Caco-2 (cell line): ENCODE measurements around the gene PMEPA1. TPM values are rescaled to one million over a fixed set of nuclear protein-coding genes. Genes with fewer than 3 reads are reported as not detected.

ENCODE experiments used
- BruUV-seq: library from RNA; stranded (reverse); fragments of 400-500 nt; replicated peaks from 2 replicates; lab custom pipeline; 2021; lab: Mats Ljungman, UMichigan
- CTCF ChIA-PET: fragments of 300-600 bp; sonication (Branson Sonifier 250); formaldehyde crosslinking; loops from one replicate; lab custom pipeline; 2022; ENCODE audit warnings: antibody characterized with exemption; lab: Charles Lee
- POLR2A ChIA-PET: fragments of 300-600 bp; sonication (Branson Sonifier 250); formaldehyde crosslinking; loops from one replicate; lab custom pipeline; 2022; ENCODE audit warnings: antibody characterized with exemption; lab: Charles Lee
- DNase-seq, 2 experiments: peaks; one replicate each; pipeline versions ENCODE4 v3.0.0 to v3.0.0-alpha.2; 2020 to 2022
- H3K27me3 ChIP-seq: replicated peaks from 2 replicates; pipeline ENCODE4 v1.6.0; 2011; ENCODE audit warnings: low read length; ENCODE audit not compliant: control insufficient read depth, insufficient read depth
- H3K36me3 ChIP-seq: 2 replicates; pipeline ENCODE4 v1.5.1; 2011; ENCODE audit warnings: low read length; ENCODE audit not compliant: control insufficient read depth, insufficient read depth
- H3K4me1 ChIP-seq: fragments of 250-450 bp; sonication (Bioruptor Pico); 2 replicates; pipeline ENCODE4 v1.5.1; 2020; ENCODE audit warnings: mild to moderate bottlenecking
- H3K4me3 ChIP-seq: 2 replicates; pipeline ENCODE4 v1.5.1; 2011; ENCODE audit warnings: low read depth, mild to moderate bottlenecking, control low read depth, low read length
- H3K9me3 ChIP-seq: fragments of 250-450 bp; sonication (Bioruptor Pico); 2 replicates; pipeline ENCODE4 v1.5.1; 2020; ENCODE audit warnings: mild to moderate bottlenecking, moderate library complexity
- H3K27ac Mint-ChIP-seq: one replicate; pipeline ENCODE4 v1.8.0; 2022; ENCODE audit warnings: mixed read lengths; ENCODE audit not compliant: unreplicated experiment
- H3K27me3 Mint-ChIP-seq: one replicate; pipeline ENCODE4 v1.8.0; 2022; ENCODE audit warnings: mixed read lengths; ENCODE audit not compliant: insufficient read depth, unreplicated experiment
- H3K36me3 Mint-ChIP-seq: one replicate; pipeline ENCODE4 v1.8.0; 2022; ENCODE audit warnings: mild to moderate bottlenecking, mixed read lengths; ENCODE audit not compliant: insufficient read depth, unreplicated experiment
- H3K4me1 Mint-ChIP-seq: one replicate; pipeline ENCODE4 v1.8.0; 2022; ENCODE audit warnings: low read depth, mixed read lengths; ENCODE audit not compliant: unreplicated experiment
- H3K4me3 Mint-ChIP-seq: one replicate; pipeline ENCODE4 v1.8.0; 2022; ENCODE audit warnings: mild to moderate bottlenecking, moderate library complexity, mixed read lengths; ENCODE audit not compliant: unreplicated experiment
- H3K9me3 Mint-ChIP-seq: one replicate; pipeline ENCODE4 v1.8.0; 2022; ENCODE audit warnings: mixed read lengths; ENCODE audit not compliant: unreplicated experiment
- CTCF ChIP-seq, 2 experiments: fragments of 200-600 bp in 1 of 2; IDR thresholded peaks; 1 replicate in 1 of 2; 2 replicates in 1 of 2; pipeline versions ENCODE4 v1.5.1 to v1.8.0; 2011 to 2022; ENCODE audit warnings: antibody characterized with exemption in 1 of 2, control low read depth in 1 of 2, inconsistent platforms in 1 of 2, low read depth in 1 of 2, low read length in 1 of 2, mild to moderate bottlenecking in 1 of 2, moderate library complexity in 1 of 2; ENCODE audit not compliant: insufficient read depth in 1 of 2, severe bottlenecking in 1 of 2, unreplicated experiment in 1 of 2
- intact Hi-C: fragments of 100-400 bp; cut with micrococcal nuclease; formaldehyde crosslinking; loops from one replicate; pipeline ENCODE4 v1.10.0; 2022; ENCODE audit not compliant: unreplicated experiment
- total RNA-seq: library from RNA; stranded (reverse); gene quantifications from 2 replicates; pipeline ENCODE4 v1.2.3, GENCODE V29; 2022

PMEPA1 gene
- total RNA-seq, 1 experiment from 2014 or later, result 3.3 TPM

GRCh38 chr20:57744206-57744605, 34.4 kb upstream of the PMEPA1 start:
- intact Hi-C loops, result no loop called here
- ChIA-PET CTCF (no interaction called here), POLR2A (no interaction called here)
- H3K9me3 ChIP-seq, result no peaks in the 10 kb centered on the region
- no peak overlapping the region for H3K4me3 Mint-ChIP-seq
- H3K27ac Mint-ChIP-seq, result no peak overlapping the region
- H3K36me3 Mint-ChIP-seq, result no peaks in the 10 kb centered on the region
- H3K36me3 ChIP-seq, result no peaks in the 10 kb centered on the region
- no TSS peak for BruUV-seq
- no peak for DNase-seq
- no peak overlapping the region for H3K4me3 ChIP-seq
- no peaks in the 10 kb centered on the region for H3K4me1 Mint-ChIP-seq
- no peak for TF ChIP-seq CTCF (IDR thresholded peaks at IDR 0.05; ENCODE audit: insufficient read depth in 1 of 2, low read depth in 1 of 2, low read length in 1 of 2, severe bottlenecking in 1 of 2, unreplicated experiment in 1 of 2)
- H3K27me3 ChIP-seq, result no peaks in the 10 kb centered on the region
- no peaks in the 10 kb centered on the region; the same call in none of the 2 replicates for H3K4me1 ChIP-seq
- peaks cover 22% of the 10 kb centered on the region for H3K27me3 Mint-ChIP-seq
- H3K9me3 Mint-ChIP-seq, result no peaks in the 10 kb centered on the region

GRCh38 chr20:57743450-57744095, 33.8 kb upstream of the PMEPA1 start:
- Histone ChIP-seq H3K9me3 (no peaks in the 10 kb centered on the region), H3K4me1 (no peaks in the 10 kb centered on the region; the same call in none of the 2 replicates), H3K36me3 (no peaks in the 10 kb centered on the region), H3K4me3 (no peak overlapping the region), H3K27me3 (no peaks in the 10 kb centered on the region)
- no TSS peak for BruUV-seq
- CTCF ChIA-PET, result no interaction called here
- no peaks in the 10 kb centered on the region for H3K9me3 Mint-ChIP-seq
- H3K4me1 Mint-ChIP-seq, result no peaks in the 10 kb centered on the region
- H3K4me3 Mint-ChIP-seq, result no peak overlapping the region
- intact Hi-C loops, result no loop called here
- TF ChIP-seq CTCF (IDR thresholded peaks at IDR 0.05; ENCODE audit: insufficient read depth in 1 of 2, low read depth in 1 of 2, low read length in 1 of 2, severe bottlenecking in 1 of 2, unreplicated experiment in 1 of 2), result no peak
- no peak for DNase-seq
- no peak overlapping the region for H3K27ac Mint-ChIP-seq
- H3K36me3 Mint-ChIP-seq, result no peaks in the 10 kb centered on the region
- POLR2A ChIA-PET, result interaction anchor here (0.5 kb wide), 1 partner anchor 34 kb away, joined by 3 read pairs; the partner anchor contains the start of gene PMEPA1
- H3K27me3 Mint-ChIP-seq, result peaks cover 17% of the 10 kb centered on the region

GRCh38 chr20:57742507-57743181, 32.8 kb upstream of the PMEPA1 start:
- H3K36me3 Mint-ChIP-seq, result no peaks in the 10 kb centered on the region
- peaks cover 14% of the 10 kb centered on the region for H3K27me3 Mint-ChIP-seq
- no TSS peak for BruUV-seq
- DNase-seq, result no peak
- no peaks in the 10 kb centered on the region for H3K9me3 ChIP-seq
- no peak for TF ChIP-seq CTCF (IDR thresholded peaks at IDR 0.05; ENCODE audit: insufficient read depth in 1 of 2, low read depth in 1 of 2, low read length in 1 of 2, severe bottlenecking in 1 of 2, unreplicated experiment in 1 of 2)
- H3K27ac Mint-ChIP-seq, result no peak overlapping the region
- intact Hi-C loops, result no loop called here
- H3K4me1 ChIP-seq, result no peaks in the 10 kb centered on the region; the same call in 1 of the 2 replicates
- H3K4me3 Mint-ChIP-seq, result no peak overlapping the region
- H3K36me3 ChIP-seq, result no peaks in the 10 kb centered on the region
- no peaks in the 10 kb centered on the region for H3K4me1 Mint-ChIP-seq
- H3K9me3 Mint-ChIP-seq, result no peaks in the 10 kb centered on the region
- no peak overlapping the region for H3K4me3 ChIP-seq
- ChIA-PET CTCF (interaction anchor here (0.5 kb wide), 1 partner anchor 1076 kb away, joined by 6 read pairs; no protein-coding TSS in a partner anchor), POLR2A (no interaction called here)
- H3K27me3 ChIP-seq, result no peaks in the 10 kb centered on the region
